Frontal cortex (tissue), 4 donors: Measurements from ENCODE around the gene DTNB. TPM values are rescaled to one million over a fixed set of nuclear protein-coding genes. Genes with fewer than 3 reads are reported as not detected.
A peak's percentile ranks its signal among the peaks of the same experiment; 100 is the strongest.
"Not testable (repeated sequence)": the region's sequence is repeated elsewhere in the genome, so short reads cannot be mapped to it uniquely, and the experiment has no call there.

Experiments
- DNase-seq, 2 donors: peaks; one replicate each; pipeline ENCODE4 v3.0.0; 2012; ENCODE audit warnings: low spot score in 2 of 2
- FAIRE-seq: peaks from 2 replicates; lab custom pipeline; 2012; peaks lifted over from hg19 to GRCh38; lab: Jason Lieb, UNC
- total RNA-seq: library from RNA; depleted of rRNA; stranded (reverse); fragments of >200 nt; gene quantifications from one replicate; pipeline ENCODE4 v1.2.3, GENCODE V29; 2014
- donor health status: control.
- donor health status: control.
- donor health status: control.

DTNB gene
- total RNA-seq, 1 donor from 2014 or later = 18.3 TPM

DNA sequence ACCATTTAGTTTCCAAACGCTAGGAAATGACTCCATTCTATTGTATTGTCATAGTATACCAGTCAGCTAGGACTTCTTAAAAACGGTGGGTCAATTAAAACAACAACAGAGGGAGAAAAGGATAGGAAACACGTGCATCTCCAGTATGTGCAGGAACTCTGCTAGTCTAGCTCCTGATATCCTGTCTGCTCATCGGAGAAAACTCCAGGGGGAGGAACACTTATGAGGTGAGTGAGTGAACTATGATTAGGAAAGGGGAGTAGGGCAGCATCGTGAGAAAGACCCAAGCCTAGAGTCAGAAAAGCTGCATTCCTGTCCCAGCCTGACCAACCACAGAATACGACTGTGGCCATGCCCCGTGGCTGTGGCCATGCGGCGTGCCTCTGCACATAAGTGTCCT lies 34.2 kb downstream of the DTNB start:
- DNase-seq (no peak), FAIRE-seq (no peak)

DNA sequence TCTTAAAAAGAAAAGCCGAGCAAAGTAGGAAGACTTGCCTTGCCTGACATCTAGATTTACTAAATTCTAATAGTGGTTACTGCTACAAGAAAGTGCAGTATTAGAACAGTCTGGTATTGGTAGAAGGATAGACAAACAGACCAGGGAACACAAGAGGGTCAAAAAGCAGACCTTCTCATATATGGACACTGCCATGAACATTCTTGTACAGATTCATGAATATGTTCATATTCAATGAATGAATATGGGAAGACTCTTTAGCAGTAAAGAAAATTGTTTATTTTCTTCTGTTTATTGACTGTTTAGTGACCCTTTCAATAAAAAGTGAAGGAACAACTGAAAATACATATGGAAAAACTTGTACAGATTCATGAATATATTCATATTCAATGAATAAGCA lies 37.6 kb downstream of the DTNB start:
- no peak for FAIRE-seq
- no peak for DNase-seq

DNA sequence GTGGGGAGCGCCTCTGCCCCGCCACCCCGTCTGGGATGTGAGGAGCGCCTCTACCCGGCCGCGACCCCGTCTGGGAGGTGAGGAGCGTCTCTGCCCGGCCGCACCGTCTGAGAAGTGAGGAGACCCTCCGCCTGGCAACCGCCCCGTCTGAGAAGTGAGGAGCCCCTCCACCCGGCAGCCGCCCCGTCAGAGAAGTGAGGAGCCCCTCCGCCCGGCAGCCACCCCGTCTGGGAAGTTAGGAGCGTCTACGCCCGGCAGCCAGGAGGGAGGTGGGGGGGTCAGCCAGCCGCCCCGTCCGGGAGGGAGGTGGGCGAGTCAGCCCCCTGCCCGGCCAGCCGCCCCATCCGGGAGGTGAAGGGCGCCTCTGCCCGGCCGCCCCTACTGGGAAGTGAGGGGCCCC lies 39.6 kb downstream of the DTNB start:
- FAIRE-seq = not testable (repeated sequence)

DNA sequence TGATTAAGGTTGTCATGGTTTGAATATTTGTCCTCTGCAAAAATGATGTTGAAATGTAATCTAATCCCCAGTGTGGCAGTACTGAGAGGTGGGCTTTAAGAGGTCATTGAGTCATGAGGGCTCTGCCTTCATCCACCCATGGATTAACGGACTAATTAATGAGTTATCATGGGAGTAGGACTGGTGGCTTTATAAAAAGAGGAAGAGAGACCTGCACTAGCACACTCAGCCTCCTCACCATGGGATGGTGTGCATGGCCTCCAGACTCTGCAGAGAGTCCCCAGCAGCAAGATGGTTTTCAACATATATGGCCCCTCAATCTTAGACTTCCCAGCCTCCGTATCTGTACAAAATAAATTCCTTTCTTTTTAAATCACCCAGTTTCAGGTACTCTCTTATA lies 41.0 kb downstream of the DTNB start:
- no peak for DNase-seq
- no peak for FAIRE-seq

More for the DNA sequence above, 39.6 kb downstream of the DTNB start:
- not testable (repeated sequence) for DNase-seq

DNA sequence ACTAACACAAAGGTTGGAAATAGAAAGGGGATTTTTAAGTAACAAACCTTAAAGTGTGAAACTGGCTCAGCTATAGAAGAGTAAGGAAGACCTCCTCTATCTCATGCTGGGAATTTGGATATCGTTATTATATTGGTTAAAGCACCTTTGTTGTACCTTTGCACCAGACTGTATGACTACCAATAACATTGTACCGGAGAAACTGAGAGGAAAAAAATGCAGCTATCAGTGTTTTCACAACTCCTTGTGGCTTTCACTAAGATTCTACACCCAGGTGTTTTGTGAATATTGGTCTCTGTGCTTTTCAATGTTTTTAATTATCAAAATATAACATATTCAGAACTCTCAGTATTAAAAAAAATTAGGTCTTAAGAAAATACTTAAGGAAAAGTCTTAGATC lies 48.7 kb downstream of the DTNB start:
- DNase-seq (no peak), FAIRE-seq (no peak)

DNA sequence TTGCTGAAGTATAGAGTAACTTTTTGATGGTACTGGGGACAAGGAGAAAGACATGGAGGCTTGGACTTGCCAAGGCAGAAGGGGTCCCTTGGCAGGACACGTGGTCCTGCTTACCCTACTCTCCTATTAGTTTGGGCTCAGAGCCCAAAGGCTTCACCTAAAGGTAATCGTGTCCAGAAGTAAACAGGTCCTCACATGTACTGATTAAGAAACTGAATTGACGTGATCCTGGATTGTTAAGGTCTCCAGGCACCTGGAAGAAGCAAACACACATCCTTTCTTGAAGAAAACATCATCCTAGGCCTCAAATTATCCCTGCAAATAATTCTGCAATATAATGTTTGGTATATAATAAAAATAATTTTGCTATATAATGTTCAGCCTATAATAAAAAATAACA lies 50.0 kb downstream of the DTNB start:
- no peak for DNase-seq
- no peak for FAIRE-seq

DNA sequence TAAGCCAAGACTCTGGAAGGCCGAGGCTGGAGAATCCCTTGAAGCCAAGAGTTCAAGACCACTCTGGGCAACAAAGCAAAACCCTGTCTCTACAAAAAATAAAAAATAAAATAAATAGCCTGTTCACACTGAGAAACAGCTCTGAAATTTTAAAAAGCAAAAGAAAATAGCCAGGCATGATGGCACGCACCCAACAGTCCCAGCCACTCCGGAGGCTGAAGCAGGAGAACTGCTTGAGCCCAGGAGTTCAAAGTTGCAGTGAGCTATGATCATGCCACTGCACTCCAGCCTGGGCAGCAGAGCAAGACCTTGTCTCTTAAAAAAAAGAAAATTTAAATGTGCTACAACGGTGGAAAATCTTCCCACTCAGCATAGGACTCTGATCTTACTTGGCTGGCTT lies 52.7 kb downstream of the DTNB start:
- DNase-seq = no peak
- FAIRE-seq = no peak

DNA sequence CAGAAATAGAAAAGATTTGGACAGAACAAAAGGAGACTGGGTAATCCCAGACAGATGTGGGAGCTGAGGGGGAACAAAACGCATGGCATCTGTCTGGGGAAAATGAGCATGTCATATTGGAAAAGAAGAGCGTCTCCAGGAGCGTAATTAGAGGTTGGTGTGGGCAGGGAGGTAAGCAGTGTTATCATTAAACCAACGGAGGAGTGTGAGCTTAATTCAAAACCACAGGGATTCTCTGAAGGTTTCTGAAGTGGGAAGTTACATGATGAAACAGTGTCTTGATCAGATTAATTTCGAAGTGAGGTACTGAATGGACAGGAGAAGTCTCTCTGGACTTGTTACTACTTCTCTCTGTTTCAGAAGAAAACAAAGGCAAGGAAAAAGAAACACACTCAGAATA lies 53.3 kb downstream of the DTNB start:
- no peak for DNase-seq
- FAIRE-seq = no peak

DNA sequence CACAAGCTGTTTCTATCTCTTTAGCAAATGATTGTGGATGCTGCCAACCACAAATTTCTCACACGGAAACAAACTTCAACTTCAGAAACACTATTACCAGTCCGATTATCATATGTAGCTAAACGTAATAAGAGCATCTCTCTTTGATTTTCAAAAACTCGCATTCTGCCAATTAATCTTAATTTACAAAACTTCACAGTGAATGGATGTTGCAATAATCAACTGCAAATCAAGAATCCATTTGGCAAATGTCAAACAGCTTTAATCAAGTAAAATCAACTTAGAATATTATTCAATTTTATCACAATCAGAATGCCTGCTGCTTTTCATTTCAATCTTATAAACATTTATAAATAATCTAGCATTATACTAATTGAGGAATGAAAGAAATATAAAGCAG lies 54.2 kb downstream of the DTNB start:
- FAIRE-seq (no peak), DNase-seq (no peak)

DNA sequence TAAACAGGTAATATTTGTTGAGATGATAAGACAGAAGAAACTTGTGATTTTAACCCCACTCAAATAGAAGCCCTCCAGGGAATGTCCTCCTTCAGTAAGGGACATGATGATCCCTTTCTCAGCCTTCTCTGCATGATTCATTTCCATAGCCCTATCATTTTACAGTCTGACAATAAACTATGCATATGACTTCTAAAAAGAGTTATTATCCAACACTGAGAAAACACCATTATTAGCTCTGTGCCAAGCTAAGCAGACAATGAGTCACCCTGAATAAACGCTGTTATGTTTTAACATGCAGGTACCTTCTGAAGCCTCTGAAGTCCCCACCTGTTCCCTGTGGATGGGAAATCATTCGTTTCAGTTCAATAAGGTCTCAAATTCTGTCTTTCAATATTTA lies 54.7 kb downstream of the DTNB start:
- DNase-seq (no peak), FAIRE-seq (no peak)

DNA sequence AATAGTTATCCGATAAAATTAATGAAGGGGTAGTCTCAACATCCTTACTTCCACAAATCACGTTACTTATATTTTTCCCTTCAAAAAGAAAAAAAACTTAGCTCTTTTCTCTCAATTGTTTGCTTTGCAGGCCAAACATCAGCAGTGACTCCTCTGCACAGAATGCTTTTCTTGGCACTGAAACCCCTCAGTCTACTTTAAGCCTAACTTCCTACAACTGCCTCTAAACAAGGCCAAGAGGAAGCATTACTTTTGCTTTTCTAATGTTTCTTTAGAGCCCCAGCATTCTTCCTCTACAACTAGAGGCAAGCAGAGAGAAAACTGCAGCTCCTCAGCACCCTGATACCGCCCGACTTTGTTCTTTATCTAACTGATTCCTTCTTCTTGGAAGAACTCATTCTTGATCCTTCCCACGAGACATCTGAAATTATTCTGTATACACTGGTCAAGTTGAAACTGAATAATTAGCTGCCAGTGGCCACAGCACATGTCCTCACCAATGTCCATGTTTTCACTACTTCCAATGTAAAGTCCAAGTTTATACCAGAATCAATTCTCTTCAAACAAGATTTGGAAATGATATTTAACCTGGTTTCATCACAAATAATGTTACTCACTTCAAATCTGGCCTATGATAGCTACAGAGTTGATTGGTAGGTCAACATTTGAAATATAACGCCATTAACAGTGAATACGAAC lies 55.3 kb downstream of the DTNB start:
- peak in 1 of 2 donors; percentile 25 for DNase-seq
- FAIRE-seq = no peak

DNA sequence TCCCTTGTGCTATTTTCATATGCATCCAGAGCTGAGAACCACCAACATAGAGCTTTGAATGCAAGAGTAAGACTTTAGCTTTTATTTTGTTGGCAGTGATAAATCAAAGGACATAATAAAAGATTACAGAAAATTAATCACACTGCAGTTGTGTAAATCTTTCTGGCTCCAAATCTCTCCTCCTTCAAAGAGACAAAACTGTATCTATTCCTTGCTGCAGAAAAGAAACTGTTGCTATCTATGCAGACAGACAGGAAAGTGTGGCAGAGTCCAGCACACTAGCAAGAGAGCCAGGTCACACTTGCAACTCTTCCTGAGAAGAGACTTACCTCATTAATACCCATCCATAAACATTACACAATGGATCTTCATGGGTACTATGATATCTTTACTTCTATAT lies 57.5 kb downstream of the DTNB start:
- FAIRE-seq = no peak
- DNase-seq = no peak

DNA sequence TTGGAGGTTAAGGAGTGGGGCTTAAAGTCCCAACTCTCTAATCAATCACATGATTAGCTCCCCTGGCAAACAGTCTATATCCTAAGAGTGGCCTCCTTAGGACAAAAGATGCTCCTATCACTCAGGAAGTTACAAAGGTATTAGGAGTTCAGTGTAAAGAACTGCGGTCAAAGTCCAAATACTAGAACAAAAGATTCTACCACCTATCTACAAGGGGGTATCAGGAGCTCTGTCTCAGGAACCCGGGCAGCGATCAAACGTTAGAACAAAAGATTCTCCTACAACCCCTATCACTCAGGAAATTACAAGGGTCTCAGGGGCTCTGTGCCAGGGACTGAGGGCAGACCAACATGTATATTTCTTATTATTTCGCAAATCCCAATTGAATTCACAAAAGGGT lies 58.0 kb downstream of the DTNB start:
- no peak for DNase-seq
- no peak for FAIRE-seq

DNA sequence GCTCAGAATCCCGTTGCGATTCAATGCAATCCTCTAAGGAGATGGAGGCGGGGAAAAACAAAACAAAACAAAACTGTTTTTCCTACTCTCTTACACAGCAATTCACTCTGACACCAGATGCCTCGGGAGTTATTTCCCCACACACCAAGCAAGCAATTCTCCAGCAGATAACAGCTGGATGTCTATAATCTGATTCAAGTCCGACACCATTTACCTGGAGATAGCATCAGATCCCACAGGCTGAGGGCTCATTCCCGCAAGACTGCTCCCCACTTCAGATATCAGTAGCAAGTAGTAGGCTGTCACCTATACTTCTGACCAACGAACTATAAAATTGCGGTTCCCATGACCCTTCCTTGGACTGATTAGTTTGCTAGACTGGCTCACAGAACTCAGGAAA lies 58.7 kb downstream of the DTNB start:
- DNase-seq (no peak), FAIRE-seq (no peak)

DNA sequence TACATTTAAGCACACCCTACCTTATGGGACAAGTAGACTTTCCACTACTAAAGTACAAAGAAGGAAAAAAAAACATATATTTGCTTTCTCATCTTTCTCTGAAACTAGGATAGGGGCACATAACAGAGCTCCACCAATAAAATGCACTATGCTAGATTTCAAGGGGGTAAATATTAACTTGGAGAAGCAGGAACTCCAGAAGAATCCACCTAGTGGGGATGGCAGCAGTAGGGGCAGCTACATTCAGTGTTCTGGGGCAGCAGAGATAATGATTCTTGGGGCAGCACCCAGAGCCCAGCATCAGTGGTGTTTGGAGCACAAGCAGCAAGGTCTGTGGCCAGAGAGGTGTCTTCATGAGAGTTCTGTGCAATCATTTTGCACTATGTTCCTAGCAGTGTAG lies 64.7 kb downstream of the DTNB start:
- no peak for DNase-seq
- FAIRE-seq = no peak

DNA sequence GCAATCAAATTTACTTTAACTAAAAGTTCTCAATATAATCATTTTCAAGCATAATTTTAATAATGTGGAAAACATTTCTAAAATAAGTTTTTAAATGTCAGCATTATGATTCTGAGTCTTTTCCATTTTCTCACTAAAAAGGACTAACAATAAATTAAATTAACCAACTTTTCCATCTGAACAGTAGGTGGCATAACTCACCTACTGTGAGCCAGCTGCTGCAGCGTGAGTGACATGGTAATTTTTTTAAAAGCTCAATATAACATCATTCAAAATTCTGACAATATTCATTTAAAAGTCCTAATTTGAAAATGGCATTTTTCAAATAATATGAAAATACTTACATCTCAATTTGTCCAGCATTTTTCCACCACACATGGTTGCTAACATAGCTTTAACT lies 66.5 kb downstream of the DTNB start:
- FAIRE-seq = peak; percentile 99
- DNase-seq = no peak

DNA sequence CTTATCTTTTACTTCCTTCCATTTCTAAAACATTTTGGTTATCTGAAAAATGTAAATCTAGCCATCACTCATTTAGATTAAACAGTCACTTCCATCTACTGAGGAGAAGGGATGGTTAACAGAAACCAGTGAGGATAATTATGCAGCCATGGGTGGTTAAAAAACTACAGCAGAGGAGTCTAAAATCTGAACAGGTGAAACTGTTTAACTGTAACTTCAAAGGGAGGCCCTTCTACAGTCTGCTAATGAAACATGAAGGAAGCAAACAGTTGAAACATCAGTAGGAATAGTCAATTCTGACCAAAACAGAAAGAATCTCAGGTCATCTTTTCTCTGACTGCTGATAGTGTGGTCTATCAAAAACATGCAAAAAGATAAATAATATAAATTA lies 71.0 kb downstream of the DTNB start:
- FAIRE-seq (no peak), DNase-seq (no peak)

DNA sequence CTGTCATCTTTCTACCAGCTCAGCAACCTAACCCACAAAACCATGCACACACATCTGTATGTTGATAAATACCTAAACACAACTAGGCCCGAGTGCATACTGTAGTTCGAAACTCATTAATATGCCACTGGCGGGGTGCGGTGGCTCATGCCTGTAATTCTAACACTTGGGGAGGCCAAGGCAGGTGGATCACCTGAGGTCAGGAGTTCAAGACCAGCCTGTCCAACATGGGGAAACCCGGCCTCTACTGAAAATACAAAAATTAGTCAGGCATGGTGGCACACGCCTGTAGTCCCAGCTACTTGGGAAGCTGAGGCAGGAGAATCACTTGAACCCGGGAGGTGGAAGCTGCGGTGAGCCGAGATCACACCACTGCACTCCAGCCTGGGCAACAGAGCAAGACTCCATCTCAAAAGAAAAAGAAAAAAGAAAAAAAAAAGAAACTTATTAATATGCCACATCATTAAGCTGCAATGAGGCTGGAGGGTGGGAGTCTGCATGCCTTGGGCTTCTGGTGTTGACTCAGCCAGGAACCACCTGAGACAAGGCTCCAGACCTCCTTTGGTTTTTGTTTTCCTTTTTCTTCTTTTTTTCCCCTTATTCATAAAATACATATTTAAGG lies 71.6 kb downstream of the DTNB start:
- DNase-seq, FAIRE-seq: not testable (repeated sequence)

DNA sequence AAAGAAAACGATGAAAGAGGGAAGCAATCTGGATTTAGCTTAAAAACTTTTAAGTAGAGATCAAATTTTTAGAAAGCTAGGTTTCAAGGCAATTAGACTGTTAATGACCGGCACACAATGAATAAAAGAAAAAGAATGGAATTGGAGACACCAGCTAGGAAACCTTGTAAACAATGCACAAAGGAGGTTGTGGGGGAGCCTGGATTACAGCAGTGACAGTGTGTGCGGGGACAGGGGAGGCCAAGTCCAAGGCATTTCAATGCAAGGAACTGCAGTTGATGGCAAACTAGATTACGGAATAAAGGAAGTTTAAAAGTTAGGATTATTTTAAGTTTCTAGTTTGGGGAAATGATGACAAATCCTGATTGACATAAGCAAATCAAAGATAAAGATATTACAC lies 74.5 kb downstream of the DTNB start:
- DNase-seq (no peak), FAIRE-seq (peak; percentile 36)

DNA sequence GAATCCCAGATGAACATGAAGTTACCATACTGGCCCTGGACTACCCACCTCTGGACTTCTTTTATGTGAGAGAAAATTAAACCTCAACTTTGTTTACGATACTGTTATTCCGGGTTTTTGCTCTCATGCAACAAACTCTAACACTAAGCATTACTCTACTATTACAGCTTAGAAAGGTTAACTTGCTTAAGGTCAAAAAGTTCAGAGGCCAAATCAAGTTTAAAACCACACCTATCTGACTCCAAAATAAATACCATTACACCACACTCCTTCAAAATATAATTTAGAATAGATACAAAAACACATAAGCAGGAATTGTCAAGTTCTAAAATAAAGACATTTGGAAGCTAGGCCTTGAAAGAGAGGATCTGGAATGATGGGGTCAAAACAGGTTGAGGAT lies 75.0 kb downstream of the DTNB start:
- no peak for FAIRE-seq
- DNase-seq = no peak

DNA sequence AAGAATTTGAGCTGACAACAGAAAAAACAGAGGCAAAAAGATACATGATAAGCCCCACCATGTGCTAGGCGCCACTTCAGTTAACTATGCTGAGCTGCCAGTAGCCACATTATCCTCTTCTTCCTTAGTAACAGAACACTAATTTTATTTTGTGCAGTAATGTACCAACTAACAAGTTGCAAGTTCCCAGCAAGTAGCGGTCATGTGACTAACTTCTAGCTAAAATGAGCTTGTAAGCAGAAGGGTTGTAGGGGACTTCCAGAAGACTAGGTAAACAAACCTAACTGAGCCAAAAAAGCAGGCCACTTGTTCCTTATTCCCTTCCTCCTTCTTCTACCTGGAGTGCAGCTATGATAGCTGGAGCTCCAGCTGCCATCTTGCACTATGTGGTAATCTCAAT lies 75.5 kb downstream of the DTNB start:
- FAIRE-seq (no peak), DNase-seq (no peak)
